ENCODE data around the gene ABTB2. TPM values are rescaled to one million over a fixed set of nuclear protein-coding genes. Genes with fewer than 3 reads are reported as not detected.
"Not testable (repeated sequence)": the region's sequence is repeated elsewhere in the genome, so short reads cannot be mapped to it uniquely, and the experiment has no call there.

ABTB2 gene
- total RNA-seq = 32.9 and 33.1 TPM in 2 replicates

- H3K27ac Mint-ChIP-seq = peak within 1 kb of the TSS; percentile 65
- DNase-seq (ENCODE audit: low spot score) = peak; percentile 97
Observed at GRCh38 chr11:34357701-34358257, at the start of gene ABTB2. TSS of gene ABTB2 (minus strand) at chr11:34358010.

DNA sequence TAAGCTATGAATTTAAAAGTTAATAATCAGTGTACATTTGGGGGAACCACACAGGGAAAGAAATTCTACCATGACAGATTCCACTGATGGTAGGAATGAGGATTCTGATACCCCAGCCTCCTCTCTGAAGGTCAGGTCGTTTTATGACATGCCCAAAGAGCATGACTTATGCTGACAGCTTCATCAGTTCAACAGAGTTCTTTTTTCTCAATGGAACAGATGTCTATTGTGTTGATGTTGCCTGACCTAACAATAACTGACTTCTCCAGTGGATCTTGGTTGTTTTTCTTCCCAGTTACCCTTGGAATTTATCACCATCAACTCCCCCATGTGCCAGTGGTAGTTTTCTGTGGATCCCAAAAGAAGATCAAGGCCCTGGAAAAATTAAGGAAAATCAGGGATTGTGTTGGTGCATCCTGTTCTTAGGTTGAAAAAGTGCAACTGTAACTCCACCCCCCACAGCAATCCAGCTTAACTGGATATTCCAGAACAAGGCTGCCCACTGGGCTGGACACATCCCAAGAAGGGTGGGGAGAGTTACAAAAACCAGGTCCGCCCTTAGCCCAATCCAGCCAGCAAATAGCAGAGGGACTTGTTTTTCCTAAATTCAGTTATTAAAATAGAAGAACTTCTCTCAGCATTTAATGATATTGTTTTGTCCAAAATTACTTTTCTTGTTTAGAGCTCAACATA, 49.5 kb upstream of the ABTB2 start:
- no peak overlapping the region for H3K4me3 Mint-ChIP-seq (ENCODE audit: low read depth)
- peaks cover 38% of the 10 kb centered on the region for H3K27me3 Mint-ChIP-seq (ENCODE audit: low read depth)
- H3K27ac Mint-ChIP-seq = no peak overlapping the region
- H3K36me3 Mint-ChIP-seq (ENCODE audit: low read depth) = no peaks in the 10 kb centered on the region
- H3K9me3 Mint-ChIP-seq = no peaks in the 10 kb centered on the region
- peaks cover 13% of the 10 kb centered on the region for H3K4me1 Mint-ChIP-seq (ENCODE audit: low read depth)
- no peak for DNase-seq (ENCODE audit: low spot score)
- intact Hi-C loops (cut with micrococcal nuclease) = no loop called here

More at GRCh38 chr11:34357701-34358257, at the start of gene ABTB2:
- intact Hi-C loops (cut with micrococcal nuclease) = loop anchor here (1.0 to 5.0 kb wide), 9 partner anchors 81 to 635 kb away; partner anchors contain the start of genes CAT, FBXO3 and NAT10
- Mint-ChIP-seq H3K4me3 (ENCODE audit: low read depth) (peak within 1 kb of the TSS; percentile 92), H3K9me3 (no peaks in the 10 kb centered on the region), H3K4me1 (ENCODE audit: low read depth) (peaks cover 39% of the 10 kb centered on the region), H3K27me3 (ENCODE audit: low read depth) (peaks cover 37% of the 10 kb centered on the region), H3K36me3 (ENCODE audit: low read depth) (peaks cover 33% of the 10 kb centered on the region)

DNA sequence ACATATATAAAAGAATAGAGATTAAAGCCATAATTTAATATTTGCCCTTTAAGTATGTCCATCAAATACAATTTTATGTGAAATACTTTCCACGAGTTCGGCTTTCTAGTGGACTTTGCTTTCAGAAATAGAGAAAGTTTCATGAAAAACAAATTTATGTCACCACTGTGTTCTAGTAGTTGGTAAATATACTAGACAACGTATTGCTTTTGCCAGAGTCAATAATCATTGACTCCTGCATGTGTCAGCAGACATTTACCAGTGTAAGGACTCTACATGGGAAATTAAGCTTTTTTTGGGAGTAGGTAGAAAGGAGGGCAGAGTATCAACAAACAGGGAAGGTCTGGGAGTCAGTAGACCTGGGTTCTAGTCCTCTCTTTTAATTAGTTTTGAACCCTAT, 48.6 kb upstream of the ABTB2 start:
- no peak for DNase-seq (ENCODE audit: low spot score)
- intact Hi-C loops (cut with micrococcal nuclease) = no loop called here
- no peak overlapping the region for H3K4me3 Mint-ChIP-seq (ENCODE audit: low read depth)
- H3K27me3 Mint-ChIP-seq (ENCODE audit: low read depth) = peaks cover 39% of the 10 kb centered on the region
- H3K36me3 Mint-ChIP-seq (ENCODE audit: low read depth) = no peaks in the 10 kb centered on the region
- H3K27ac Mint-ChIP-seq = no peak overlapping the region
- H3K9me3 Mint-ChIP-seq = no peaks in the 10 kb centered on the region
- H3K4me1 Mint-ChIP-seq (ENCODE audit: low read depth) = peaks cover 13% of the 10 kb centered on the region

DNA sequence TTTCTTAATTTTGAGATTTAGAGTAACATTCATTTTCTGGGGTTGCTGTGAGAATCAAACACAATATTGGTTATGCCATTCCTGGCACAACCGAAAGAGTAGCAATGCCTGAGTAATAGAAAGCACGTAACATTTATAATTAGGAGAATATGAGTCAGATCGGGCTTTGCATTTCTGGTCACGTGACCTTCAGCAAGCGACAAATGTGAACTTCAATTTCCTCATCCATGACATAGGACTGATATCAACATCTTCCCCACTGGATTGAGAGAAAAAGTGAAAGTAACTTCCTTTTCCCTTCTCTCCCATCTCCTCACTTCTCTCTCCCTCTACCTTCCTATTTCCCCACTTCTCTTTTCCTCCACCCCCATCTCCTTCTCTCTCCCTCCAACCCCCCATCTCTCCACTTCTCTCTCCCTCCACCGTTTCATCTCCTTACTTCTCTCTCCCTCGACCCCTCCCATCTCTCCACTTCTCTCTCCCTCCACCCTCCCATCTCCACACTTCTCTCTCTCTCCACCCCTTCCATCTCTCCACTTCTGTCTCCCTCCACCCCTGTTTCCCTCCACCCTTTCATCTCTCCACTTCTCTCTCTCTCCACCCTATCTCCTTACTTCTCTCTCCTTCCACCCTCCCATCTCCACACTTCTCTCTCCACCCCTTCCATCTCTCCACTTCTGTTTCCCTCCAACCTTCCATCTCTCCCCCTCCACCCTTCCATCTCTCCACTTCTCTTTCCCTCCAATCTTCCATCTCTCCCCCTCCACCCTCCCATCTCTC, 47.5 kb upstream of the ABTB2 start:
- Mint-ChIP-seq H3K36me3 (ENCODE audit: low read depth) (no peaks in the 10 kb centered on the region), H3K4me1 (ENCODE audit: low read depth) (peaks cover 13% of the 10 kb centered on the region), H3K27ac (no peak overlapping the region), H3K27me3 (ENCODE audit: low read depth) (peaks cover 39% of the 10 kb centered on the region), H3K4me3 (ENCODE audit: low read depth) (no peak overlapping the region), H3K9me3 (no peaks in the 10 kb centered on the region)
- no peak for DNase-seq (ENCODE audit: low spot score)
- intact Hi-C loops (cut with micrococcal nuclease) = no loop called here

DNA sequence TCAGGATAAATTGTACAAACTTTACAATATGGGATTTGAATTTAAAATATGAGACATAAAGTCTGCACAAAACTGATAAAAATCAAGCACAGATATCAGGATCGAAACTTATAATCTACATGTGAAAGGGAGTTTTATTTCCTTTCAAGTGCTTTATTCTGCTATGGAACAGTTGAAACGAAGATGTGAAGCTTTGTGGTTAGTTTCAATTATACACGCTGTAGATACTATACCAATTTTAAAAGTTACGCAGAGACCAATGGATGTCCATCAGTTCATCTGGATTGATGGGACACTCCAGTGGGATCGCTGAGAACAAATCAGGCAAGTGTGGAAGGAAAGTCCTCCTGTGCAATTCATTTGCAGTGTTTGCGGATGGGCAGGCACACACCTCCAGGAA, 46.5 kb upstream of the ABTB2 start:
- H3K9me3 Mint-ChIP-seq = no peaks in the 10 kb centered on the region
- H3K27ac Mint-ChIP-seq = no peak overlapping the region
- intact Hi-C loops (cut with micrococcal nuclease) = no loop called here
- H3K4me3 Mint-ChIP-seq (ENCODE audit: low read depth) = no peak overlapping the region
- H3K36me3 Mint-ChIP-seq (ENCODE audit: low read depth) = no peaks in the 10 kb centered on the region
- H3K4me1 Mint-ChIP-seq (ENCODE audit: low read depth) = peaks cover 13% of the 10 kb centered on the region
- no peak for DNase-seq (ENCODE audit: low spot score)
- peaks cover 38% of the 10 kb centered on the region for H3K27me3 Mint-ChIP-seq (ENCODE audit: low read depth)

GRCh38 chr11:34403431-34403830, 45.6 kb upstream of the ABTB2 start:
- H3K4me1 Mint-ChIP-seq (ENCODE audit: low read depth) = peaks cover 13% of the 10 kb centered on the region
- H3K4me3 Mint-ChIP-seq (ENCODE audit: low read depth) = no peak overlapping the region
- no peak overlapping the region for H3K27ac Mint-ChIP-seq
- intact Hi-C loops (cut with micrococcal nuclease) = no loop called here
- H3K9me3 Mint-ChIP-seq = no peaks in the 10 kb centered on the region
- DNase-seq (ENCODE audit: low spot score) = no peak
- no peaks in the 10 kb centered on the region for H3K36me3 Mint-ChIP-seq (ENCODE audit: low read depth)
- H3K27me3 Mint-ChIP-seq (ENCODE audit: low read depth) = peaks cover 36% of the 10 kb centered on the region

GRCh38 chr11:34397811-34398210, 40.0 kb upstream of the ABTB2 start:
- peaks cover 10% of the 10 kb centered on the region for H3K27me3 Mint-ChIP-seq (ENCODE audit: low read depth)

GRCh38 chr11:34397120-34397519, 39.3 kb upstream of the ABTB2 start:
- DNase-seq (ENCODE audit: low spot score) = no peak
- H3K27ac Mint-ChIP-seq = no peak overlapping the region
- H3K9me3 Mint-ChIP-seq = peaks cover 13% of the 10 kb centered on the region
- no peaks in the 10 kb centered on the region for H3K4me1 Mint-ChIP-seq (ENCODE audit: low read depth)
- no peak overlapping the region for H3K4me3 Mint-ChIP-seq (ENCODE audit: low read depth)
- no peaks in the 10 kb centered on the region for H3K36me3 Mint-ChIP-seq (ENCODE audit: low read depth)
- intact Hi-C loops (cut with micrococcal nuclease) = no loop called here
- peaks cover 14% of the 10 kb centered on the region for H3K27me3 Mint-ChIP-seq (ENCODE audit: low read depth)

More at GRCh38 chr11:34397811-34398210, 40.0 kb upstream of the ABTB2 start:
- no peak for DNase-seq (ENCODE audit: low spot score)
- intact Hi-C loops (cut with micrococcal nuclease) = no loop called here
- Mint-ChIP-seq H3K4me3 (ENCODE audit: low read depth) (no peak overlapping the region), H3K9me3 (peaks cover 9% of the 10 kb centered on the region), H3K36me3 (ENCODE audit: low read depth) (no peaks in the 10 kb centered on the region), H3K27ac (no peak overlapping the region), H3K4me1 (ENCODE audit: low read depth) (no peaks in the 10 kb centered on the region)

GRCh38 chr11:34395916-34396550, 38.2 kb upstream of the ABTB2 start:
- H3K4me1 Mint-ChIP-seq (ENCODE audit: low read depth) = no peaks in the 10 kb centered on the region
- peaks cover 22% of the 10 kb centered on the region for H3K27me3 Mint-ChIP-seq (ENCODE audit: low read depth)
- H3K9me3 Mint-ChIP-seq = peaks cover 13% of the 10 kb centered on the region
- no peak for DNase-seq (ENCODE audit: low spot score)
- H3K36me3 Mint-ChIP-seq (ENCODE audit: low read depth) = no peaks in the 10 kb centered on the region
- no peak overlapping the region for H3K27ac Mint-ChIP-seq
- H3K4me3 Mint-ChIP-seq (ENCODE audit: low read depth) = no peak overlapping the region
- intact Hi-C loops (cut with micrococcal nuclease) = no loop called here

GRCh38 chr11:34394771-34395300, 37.0 kb upstream of the ABTB2 start:
- no peaks in the 10 kb centered on the region for H3K4me1 Mint-ChIP-seq (ENCODE audit: low read depth)
- intact Hi-C loops (cut with micrococcal nuclease) = no loop called here
- H3K4me3 Mint-ChIP-seq (ENCODE audit: low read depth) = no peak overlapping the region
- no peak for DNase-seq (ENCODE audit: low spot score)
- no peaks in the 10 kb centered on the region for H3K36me3 Mint-ChIP-seq (ENCODE audit: low read depth)
- peaks cover 33% of the 10 kb centered on the region for H3K27me3 Mint-ChIP-seq (ENCODE audit: low read depth)
- H3K9me3 Mint-ChIP-seq = peaks cover 13% of the 10 kb centered on the region
- no peak overlapping the region for H3K27ac Mint-ChIP-seq

DNA sequence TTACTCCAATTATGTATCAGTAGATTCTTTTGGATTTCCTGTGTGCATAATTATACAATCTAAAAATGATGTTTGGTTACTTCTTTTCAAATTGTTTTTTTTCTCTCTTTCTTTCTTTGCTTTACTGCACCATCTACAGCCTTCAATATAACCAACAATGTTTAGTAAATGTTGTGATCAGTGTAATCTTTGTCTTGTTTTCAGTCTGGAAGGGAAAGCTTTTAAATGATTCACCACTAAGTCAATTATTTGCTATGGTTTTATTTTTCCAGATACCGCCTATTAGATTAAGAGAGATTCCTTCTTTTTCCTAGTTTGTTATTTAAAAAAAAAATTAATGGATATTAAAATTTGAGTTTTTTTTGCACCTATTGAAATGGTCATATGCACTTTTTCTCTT, 29.8 kb upstream of the ABTB2 start:
- no peak for DNase-seq (ENCODE audit: low spot score)
- H3K27me3 Mint-ChIP-seq (ENCODE audit: low read depth) = peaks cover 44% of the 10 kb centered on the region
- no peaks in the 10 kb centered on the region for H3K36me3 Mint-ChIP-seq (ENCODE audit: low read depth)
- H3K9me3 Mint-ChIP-seq = peaks cover 2% of the 10 kb centered on the region
- no peak overlapping the region for H3K27ac Mint-ChIP-seq
- no peak overlapping the region for H3K4me3 Mint-ChIP-seq (ENCODE audit: low read depth)
- intact Hi-C loops (cut with micrococcal nuclease) = no loop called here
- no peaks in the 10 kb centered on the region for H3K4me1 Mint-ChIP-seq (ENCODE audit: low read depth)

DNA sequence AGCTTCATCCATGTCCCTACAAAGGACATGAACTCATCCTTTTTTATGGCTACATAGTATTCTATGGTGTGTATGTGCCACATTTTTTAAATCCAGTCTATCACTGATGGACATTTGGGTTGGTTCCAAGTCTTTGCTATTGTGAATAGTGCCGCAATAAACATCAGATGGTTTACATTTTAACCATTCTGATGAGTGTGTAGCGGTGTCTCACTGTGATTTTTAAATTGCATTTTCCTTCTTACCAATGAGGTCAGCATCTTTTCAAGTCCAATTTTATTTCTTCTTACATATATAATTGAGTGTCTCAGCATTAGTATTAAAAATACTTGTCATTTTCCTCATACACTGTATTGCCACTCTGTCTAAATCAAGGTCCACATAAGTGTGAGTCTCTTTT, 28.5 kb upstream of the ABTB2 start:
- H3K9me3 Mint-ChIP-seq; H3K4me3 Mint-ChIP-seq (ENCODE audit: low read depth); intact Hi-C loops (cut with micrococcal nuclease); H3K27ac Mint-ChIP-seq; H3K4me1 Mint-ChIP-seq (ENCODE audit: low read depth); DNase-seq (ENCODE audit: low spot score); H3K36me3 Mint-ChIP-seq (ENCODE audit: low read depth): not testable (repeated sequence)
- H3K27me3 Mint-ChIP-seq (ENCODE audit: low read depth) = peaks cover 41% of the 10 kb centered on the region

All from activated T-helper 2 cell treated with anti-CD3 and anti-CD28 coated beads, Interferon-gamma antibody, Interleukin-2, Interleukin-4, amounts not matched to agents 10 μg/mL and 5 μg/mL and 100 μg/mL, durations not matched to agents 14 hours and 24 hours and 36 hours (primary cell).